ENCODE data around the gene CLSTN2.

The CLSTN2 gene

DNA sequence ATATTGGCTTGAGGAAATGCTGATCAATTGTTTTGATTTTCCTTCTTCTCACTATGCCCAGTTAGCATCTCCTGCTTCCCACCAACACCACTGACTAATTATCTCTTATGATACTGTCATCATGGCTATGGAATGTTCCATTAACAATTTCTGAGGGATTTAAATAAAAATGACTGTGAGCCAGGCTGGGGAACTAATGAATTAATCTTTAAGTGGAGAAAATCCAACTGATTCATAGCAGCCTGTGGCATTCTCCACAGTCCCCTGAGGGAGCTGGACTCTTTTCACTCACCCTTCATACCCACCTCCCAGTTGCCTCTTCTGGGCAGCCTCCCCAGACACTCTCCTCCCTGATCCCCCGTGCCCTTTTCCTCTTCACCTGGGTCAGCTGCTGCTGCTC, 353.6 kb downstream of the CLSTN2 start:
- POLR2A ChIA-PET = interaction anchor here (0.6 kb wide), 1 partner anchor 13 kb away, joined by 3 read pairs; no protein-coding TSS in a partner anchor
- TF ChIP-seq, protein P1, sequence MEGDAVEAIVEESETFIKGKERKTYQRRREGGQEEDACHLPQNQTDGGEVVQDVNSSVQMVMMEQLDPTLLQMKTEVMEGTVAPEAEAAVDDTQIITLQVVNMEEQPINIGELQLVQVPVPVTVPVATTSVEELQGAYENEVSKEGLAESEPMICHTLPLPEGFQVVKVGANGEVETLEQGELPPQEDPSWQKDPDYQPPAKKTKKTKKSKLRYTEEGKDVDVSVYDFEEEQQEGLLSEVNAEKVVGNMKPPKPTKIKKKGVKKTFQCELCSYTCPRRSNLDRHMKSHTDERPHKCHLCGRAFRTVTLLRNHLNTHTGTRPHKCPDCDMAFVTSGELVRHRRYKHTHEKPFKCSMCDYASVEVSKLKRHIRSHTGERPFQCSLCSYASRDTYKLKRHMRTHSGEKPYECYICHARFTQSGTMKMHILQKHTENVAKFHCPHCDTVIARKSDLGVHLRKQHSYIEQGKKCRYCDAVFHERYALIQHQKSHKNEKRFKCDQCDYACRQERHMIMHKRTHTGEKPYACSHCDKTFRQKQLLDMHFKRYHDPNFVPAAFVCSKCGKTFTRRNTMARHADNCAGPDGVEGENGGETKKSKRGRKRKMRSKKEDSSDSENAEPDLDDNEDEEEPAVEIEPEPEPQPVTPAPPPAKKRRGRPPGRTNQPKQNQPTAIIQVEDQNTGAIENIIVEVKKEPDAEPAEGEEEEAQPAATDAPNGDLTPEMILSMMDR (IDR thresholded peaks at IDR 0.05; ENCODE audit: control extremely low read depth, extremely low read depth, low read depth, missing control alignments) = no peak
- DNase-seq (ENCODE audit: extremely low spot score) = no peak
- CTCF ChIA-PET = interaction anchor here (1.4 to 1.8 kb wide), 2 partner anchors 8 to 9 kb away, joined by 4 to 5 read pairs; no protein-coding TSS in a partner anchor

DNA sequence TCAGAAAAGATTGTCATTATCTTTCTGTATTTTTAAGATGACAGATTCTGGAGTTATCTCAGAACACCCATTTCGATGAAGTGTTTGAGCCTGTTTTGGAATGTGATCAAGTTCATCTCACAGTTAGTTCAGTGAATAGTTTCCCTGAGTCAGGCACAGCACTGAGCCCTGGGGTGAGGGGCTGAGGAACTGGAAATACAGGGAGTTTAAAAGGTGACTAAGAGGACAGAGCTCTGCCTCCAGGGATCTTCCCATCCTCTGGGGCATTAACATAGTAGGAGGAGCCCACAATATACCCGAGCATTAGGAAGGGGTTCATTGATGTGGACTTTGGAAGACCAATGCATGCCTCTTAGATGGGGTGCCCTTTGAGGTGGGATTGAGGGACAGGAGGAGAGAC, 355.1 kb downstream of the CLSTN2 start:
- TF ChIP-seq, protein P1 (IDR thresholded peaks at IDR 0.05; ENCODE audit: control extremely low read depth, extremely low read depth, low read depth, missing control alignments) = no peak
- DNase-seq (ENCODE audit: extremely low spot score) = no peak
- CTCF ChIA-PET = no interaction called here
- POLR2A ChIA-PET = no interaction called here

DNA sequence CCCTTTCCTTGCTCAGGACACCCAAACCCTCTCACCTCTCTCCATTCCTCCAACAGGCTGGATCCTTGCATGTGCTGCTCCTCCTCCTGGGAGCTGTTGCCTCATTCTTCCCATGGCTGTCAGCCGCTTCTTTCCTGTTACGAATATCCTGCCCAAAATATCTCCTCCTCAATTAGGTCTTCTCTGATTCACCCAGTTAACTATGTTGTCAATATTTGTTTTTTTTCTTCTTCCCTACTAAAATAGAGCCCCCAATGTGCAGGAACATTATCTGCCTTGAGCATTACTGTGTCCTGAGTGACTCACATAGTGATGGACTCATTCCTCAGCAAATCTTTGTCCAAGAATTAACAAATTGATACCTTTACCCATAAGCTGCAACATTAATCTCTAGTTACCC, 357.2 kb downstream of the CLSTN2 start:
- no peak for DNase-seq (ENCODE audit: extremely low spot score)
- TF ChIP-seq, protein P1 (IDR thresholded peaks at IDR 0.05; ENCODE audit: control extremely low read depth, extremely low read depth, low read depth, missing control alignments) = no peak
- POLR2A ChIA-PET = no interaction called here
- CTCF ChIA-PET = interaction anchor here (1.1 kb wide), 1 partner anchor 13 kb away, joined by 3 read pairs; no protein-coding TSS in a partner anchor

DNA sequence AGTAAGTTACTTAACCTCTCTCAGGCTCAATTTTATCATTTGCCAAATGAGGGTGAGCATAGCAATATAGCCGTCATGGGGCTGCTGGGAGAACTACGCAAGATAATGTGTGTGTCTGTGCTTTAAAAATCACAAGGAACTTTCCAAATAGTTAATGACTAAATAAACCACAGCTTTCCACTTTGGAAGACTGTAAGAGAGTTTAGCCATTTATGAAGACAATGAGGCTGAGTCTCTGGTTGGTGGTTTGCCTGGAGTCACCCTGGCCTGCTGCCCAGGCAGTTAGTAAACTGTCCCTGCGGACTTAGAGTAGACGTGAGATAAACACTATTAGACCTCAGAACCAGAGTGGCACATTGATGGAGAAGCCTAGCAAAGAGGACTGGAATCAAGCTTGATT, 357.7 kb downstream of the CLSTN2 start:
- ChIA-PET CTCF (interaction anchor here (1.1 kb wide), 1 partner anchor 14 kb away, joined by 3 read pairs; no protein-coding TSS in a partner anchor), POLR2A (no interaction called here)
- TF ChIP-seq, protein P1 (IDR thresholded peaks at IDR 0.05; ENCODE audit: control extremely low read depth, extremely low read depth, low read depth, missing control alignments) = no peak
- no peak for DNase-seq (ENCODE audit: extremely low spot score)

DNA sequence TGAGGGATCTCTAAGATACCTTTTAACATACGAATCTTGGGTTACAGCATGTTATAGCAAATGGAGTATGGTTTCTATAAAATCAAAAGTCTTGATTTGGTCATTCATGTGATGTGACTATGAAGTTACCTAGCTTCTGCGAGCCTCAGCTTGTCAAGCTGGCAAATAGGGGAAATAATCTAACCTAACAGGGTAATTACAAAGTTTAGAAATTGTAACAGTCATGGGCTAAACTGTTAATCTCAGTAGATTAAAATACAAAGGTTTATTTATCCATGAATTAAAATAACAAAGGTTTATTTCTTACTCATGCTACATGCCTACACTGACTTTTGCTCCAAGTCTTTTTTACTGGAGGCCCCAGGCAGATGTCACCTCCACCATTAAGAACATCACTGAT, 359.1 kb downstream of the CLSTN2 start:
- TF ChIP-seq, protein P1 (IDR thresholded peaks at IDR 0.05; ENCODE audit: control extremely low read depth, extremely low read depth, low read depth, missing control alignments) = no peak
- CTCF ChIA-PET = no interaction called here
- no peak for DNase-seq (ENCODE audit: extremely low spot score)
- POLR2A ChIA-PET = no interaction called here

DNA sequence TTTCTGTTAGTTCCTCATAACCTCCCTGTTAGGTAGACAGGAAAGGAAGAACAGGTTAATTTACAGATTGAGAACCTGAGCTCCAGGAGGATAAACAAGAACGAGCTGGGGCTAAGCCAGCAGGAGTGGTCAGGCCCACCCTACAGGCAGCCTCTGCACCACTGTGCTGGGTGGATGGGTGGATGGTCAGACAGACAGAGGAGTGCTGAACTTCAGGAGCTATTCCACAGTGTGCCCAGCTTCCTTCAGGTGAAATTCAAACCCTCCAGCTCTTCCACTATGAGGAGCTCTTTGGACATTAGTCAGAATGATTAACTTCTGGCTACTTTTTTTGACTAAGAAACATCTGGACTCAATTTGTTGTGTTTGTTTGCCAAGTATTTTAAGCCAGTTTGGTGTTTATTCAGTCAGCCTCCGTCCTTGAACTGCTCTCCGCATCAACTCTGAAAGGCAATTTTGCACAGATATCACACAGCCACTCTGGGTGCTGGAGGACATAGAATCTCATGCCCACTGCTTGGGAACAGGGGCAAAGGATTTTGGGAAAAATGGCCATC, 361.9 kb downstream of the CLSTN2 start:
- CTCF ChIA-PET = interaction anchor here (0.8 to 1.9 kb wide), 3 partner anchors 9 to 168 kb away, joined by 3 to 5 read pairs (median 4); no protein-coding TSS in a partner anchor
- no peak for DNase-seq (ENCODE audit: extremely low spot score)
- TF ChIP-seq, protein P1 (IDR thresholded peaks at IDR 0.05; ENCODE audit: control extremely low read depth, extremely low read depth, low read depth, missing control alignments) = no peak
- POLR2A ChIA-PET = no interaction called here
